NCI-H1694 treated with DMSO at 0.1 percent for 48 hours (cell line): ENCODE results near the gene RFX6.
A peak's percentile ranks its signal among the peaks of the same experiment; 100 is the strongest.

Source experiments
- DNase-seq: peaks from one replicate; lab custom pipeline; 2025; lab: John Stamatoyannopoulos, UW

Gene RFX6

GRCh38 chr6:116894669-116895068, 17.6 kb downstream of the RFX6 start:
- DNase-seq: no peak

- no peak for DNase-seq
Measured at GRCh38 chr6:116895935-116896334, 18.9 kb downstream of the RFX6 start.

DNA sequence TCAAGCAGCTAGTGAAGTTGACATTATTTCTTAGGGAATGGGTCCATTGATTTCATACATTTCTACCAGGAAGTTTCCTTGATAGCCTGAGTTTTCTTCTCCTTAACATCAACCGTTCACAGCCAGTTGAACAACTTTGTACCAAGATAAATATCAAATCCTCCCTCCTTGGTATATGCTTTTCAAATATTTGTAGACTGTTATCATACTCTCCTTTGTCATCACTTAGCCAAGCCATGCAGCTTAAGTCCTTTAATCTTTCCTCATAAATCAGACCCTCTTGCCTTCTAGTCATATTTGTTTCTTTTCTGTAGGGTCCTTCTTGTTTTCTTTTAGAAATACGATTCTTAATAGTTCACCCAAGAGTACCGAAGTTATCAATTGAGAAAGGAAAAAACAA, 25.6 kb downstream of the RFX6 start:
- DNase-seq: no peak

DNA sequence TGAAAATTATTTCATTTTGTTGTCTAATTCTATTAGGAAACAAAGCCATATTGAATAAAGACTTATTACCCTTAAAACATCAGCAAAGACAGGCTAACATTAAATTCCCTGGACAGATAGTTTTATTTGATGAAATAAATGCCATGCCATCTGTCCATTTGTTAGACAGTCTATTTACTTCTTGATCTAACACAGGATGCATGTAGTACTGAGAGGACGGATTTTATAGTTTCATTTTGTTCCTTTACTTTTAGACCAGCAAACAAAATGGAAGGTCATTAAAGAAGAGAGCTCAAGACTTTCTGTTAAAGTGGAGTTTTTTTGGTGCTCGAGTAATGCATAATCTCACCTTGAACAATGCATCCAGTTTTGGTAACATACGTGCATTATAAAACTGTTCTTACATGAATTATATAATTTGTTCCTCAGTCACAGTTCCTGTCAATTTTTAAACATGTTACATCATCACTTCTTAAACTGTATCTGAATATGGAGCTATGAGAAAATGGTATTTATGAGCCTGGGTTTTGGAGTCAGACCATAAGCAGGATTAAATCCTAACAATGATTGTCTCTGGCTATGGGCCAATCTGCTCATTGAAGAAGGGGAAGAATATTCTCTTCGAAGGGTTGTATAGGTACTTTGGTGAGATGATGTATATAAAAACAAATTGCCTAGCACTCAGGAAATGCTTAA, 46.0 kb downstream of the RFX6 start:
- DNase-seq: no peak

GRCh38 chr6:116924245-116924644, 47.2 kb downstream of the RFX6 start:
- no peak for DNase-seq

DNA sequence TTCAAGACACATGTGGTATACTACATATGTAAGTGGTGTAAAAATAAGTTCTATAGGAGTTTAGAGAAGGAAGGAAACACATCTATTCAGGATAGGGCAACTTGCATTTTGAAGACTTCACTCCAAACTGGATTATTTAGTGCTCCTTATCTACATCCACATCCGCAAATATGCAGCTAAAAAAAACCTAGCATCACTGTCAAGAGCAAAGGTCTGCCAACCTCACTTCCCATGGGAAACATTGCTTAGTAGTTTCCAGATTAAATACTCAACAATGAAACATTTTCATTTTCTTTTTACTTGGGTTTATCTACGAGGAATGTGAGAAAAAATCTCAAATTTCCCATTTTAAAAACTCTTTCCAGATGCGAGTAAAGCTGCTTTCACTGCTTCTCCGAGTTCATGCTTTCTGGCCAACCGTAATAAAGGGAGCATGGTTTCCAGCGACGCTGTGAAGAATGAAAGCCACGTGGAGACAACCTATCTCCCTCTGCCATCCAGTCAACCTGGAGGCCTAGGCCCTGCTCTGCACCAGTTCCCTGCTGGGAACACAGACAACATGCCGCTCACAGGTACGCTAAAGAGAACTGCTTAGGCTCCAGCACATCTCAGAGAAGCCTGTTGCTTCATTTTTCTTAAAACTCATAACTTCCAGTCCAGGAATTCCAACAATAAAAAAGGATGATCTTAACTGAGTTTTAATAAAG, 48.2 kb downstream of the RFX6 start:
- DNase-seq: no peak

- no peak for DNase-seq
Measured at GRCh38 chr6:116928677-116929076, 51.6 kb downstream of the RFX6 start.

GRCh38 chr6:116929825-116930224, 52.8 kb downstream of the RFX6 start:
- DNase-seq: no peak

GRCh38 chr6:116931456-116931855, 54.4 kb downstream of the RFX6 start:
- DNase-seq: no peak

- no peak for DNase-seq
Measured at GRCh38 chr6:116932496-116932895, 55.5 kb downstream of the RFX6 start.

- DNase-seq: no peak
Measured at GRCh38 chr6:116933485-116933884, 56.4 kb downstream of the RFX6 start.

DNA sequence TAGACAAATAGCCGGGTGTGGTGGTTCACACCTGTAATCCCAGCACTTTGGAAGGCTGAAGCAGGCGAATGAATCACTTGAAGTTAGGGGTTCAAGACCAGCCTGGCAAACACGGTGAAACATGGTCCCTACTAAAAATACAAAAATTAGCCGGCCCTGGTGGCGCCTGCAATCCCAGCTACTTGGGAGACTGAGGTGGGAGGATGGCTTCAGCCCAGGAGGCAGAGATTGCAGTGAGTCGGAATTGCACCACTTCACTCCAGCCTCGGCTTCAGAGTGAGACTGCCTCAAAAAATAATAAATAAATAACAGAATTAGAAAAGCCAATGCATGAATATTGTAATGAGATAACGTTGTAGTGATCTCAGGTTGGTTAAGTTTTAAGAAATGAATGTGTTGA, 61.3 kb downstream of the RFX6 start:
- DNase-seq: no peak

GRCh38 chr6:116941727-116942126, 64.7 kb downstream of the RFX6 start:
- no peak for DNase-seq

- no peak for DNase-seq
Measured at GRCh38 chr6:116945809-116946208, 68.8 kb downstream of the RFX6 start.

DNA sequence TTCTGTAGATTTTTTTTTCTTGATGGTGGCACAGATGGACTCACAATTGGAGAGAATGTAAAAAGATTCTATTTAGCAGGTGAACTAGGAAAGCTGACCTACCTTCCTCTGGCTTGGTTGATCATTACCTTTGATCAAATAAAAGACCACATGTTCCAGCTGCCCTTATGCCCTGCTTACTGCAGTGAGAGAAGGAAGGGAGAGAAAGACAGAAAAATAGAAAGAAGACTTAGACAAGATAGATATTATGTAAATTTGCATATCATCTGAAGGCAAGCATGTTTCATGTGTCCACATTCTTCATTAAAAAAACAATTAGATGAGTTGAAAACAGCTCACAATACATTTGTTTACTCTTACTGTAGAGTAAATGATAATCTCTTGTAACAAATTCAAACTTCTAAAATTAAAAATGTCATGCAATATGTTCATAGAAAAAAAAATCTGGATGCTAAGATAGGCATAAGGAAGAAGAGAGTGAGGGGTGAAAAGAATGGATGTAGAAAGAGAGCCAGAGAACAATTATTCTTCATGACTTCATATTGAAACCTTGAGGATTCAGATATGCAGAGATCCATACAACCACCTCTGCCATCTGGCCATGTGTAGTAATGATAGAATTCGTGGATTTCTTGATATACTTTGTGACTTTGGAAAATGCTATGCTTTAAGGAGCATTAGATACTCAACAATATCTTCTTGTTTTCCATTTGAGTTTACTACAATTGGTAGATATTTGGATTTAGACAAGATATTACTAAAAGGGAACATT, 71.7 kb downstream of the RFX6 start:
- DNase-seq: no peak

- no peak for DNase-seq
Measured at GRCh38 chr6:116949964-116950363, 72.9 kb downstream of the RFX6 start.

DNA sequence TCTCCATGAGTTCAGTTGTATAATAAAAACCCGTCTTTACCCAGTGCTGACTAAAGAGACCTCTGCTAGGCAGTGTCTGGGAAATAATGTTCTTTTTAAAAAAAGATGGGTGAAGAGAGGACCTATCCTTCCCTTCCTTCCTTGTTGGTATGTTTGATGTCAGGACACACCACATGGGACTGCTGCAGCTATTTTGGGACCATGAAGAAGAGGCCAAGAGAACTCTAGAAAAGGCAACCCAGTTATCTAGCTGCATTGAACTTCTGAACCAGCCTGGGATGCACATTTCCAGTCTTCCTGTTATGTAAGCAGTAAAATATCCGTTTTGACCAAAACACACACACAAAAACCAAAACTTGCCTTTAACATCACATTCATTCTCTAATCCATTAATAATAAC, 77.3 kb downstream of the RFX6 start:
- no peak for DNase-seq

DNA sequence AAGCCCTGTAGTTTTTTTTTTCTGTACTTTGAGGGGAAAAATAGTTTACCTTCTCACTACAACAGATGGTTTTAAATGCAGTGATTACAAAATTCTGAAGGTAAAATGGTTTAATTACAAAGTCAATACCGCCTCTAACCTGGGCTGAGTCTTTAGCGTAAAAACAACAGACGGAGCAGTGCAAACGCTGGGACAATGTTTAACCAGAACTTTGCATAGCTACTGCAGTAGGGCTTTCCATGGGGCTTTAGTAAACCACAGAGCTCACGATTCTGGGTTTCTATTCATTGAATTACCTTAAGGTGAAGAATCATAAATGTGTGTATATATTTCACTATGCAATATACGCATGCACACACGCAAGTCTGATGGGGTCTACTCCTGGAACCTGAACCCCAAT, 77.9 kb downstream of the RFX6 start:
- DNase-seq: no peak

- DNase-seq: no peak
Measured at GRCh38 chr6:116955773-116956172, 78.7 kb downstream of the RFX6 start.

DNA sequence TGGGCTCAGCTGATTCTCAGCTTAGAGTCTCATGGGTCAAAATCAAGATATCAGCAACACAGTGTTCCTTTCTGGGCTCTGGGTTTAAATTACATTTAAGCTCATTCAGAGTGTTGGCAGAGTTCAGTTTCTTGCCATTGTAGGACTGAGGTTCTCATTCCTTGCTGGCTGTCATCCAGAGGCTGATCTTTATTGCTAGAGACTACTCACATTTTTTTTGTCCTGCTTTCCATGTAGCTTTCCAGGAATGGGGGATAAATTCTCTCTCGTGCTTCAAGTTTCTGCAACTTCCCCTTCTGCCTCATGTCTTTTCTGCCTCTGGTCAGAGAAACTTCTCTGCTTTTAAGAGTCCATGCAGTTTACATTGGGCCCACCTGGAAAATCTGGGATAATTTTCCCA, 86.9 kb downstream of the RFX6 start:
- no peak for DNase-seq

DNA sequence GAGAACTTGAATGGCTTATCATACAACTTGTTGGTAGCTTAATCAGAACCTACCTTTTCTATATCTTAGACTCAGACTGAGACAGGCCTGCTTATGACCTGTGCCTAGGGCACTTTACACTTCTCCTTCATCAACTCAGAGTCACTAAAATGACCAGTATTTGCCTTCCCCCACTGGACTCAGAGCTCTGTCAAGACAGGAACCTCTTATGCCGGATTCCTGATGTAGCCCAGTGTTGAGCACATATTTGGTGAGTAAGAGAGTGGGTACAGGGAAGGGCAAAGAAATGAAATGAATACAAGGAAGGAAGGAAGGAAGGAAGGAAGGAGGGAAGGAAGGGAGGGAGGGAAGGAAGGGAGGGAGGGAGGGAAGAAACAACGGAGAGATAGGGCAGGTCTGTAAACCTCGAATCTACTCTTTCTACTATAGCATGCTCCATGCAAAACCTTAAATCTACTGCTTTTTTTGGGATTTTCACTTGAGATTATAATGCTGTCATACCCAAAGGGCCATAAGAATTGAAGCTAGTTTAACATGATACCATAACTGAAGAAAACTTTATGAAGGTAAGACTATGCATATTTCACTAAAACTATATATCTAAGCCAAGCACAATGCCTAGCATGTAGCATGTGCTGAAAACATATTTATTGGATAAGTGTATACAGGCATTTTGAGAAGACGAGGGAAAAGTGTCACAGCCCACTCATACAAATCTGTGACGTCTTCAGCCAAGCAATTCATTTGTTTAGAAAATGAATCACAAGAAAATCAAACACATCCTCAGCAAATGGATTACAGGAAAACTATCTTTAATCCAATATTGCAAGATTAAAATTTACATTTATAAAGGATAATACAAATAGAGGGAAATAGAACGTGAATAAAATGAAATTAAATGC, 89.9 kb downstream of the RFX6 start:
- no peak for DNase-seq

DNA sequence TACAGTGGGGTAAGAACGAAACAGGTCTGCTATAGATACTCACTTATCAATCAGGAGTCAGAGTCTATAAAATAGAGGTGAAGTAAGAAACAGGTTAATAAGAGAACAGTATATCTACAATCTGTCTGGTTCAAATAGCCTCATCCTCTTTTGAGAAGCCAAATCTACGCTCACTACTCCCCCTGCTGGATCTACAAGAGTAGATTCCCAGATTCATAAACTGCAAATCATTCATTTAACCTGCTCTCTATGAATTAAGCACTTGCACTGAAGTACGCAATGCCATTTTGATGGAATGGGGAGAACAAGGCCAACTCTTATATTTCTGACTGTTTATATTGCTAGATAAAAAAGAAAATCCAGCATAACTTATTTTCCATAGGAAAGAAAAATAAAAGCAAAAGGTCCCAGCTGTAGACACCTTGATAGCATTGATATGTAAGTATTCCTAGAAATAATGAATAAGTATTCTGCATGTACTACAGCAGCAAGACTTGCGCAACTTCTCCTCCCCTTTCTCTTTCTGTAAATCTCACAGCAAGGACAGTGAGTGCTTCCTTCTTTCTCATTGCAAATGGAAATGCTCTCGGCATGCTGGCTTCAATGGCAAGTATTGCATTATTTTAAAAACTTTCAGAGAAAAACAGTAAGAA, 92.3 kb downstream of the RFX6 start:
- peak; percentile 47 for DNase-seq
